ENCODE measurements around the gene FAM81A.

- TF ChIP-seq POLR2A (IDR thresholded peaks at IDR 0.05) (no peak), CTCF (IDR thresholded peaks at IDR 0.05) (no peak)
These were observed 86.3 kb downstream of the FAM81A start for GRCh38 chr15:59524331-59524731.

Data from transverse colon (tissue), 3 donors.